GM21825 (cell line): ENCODE data around the gene LRCOL1.

ENCODE experiments used
- ATAC-seq: cut with Tn5 transposase; IDR thresholded peaks from one replicate; pipeline ENCODE4 v1.9.1; 2021; ENCODE audit warnings: mild to moderate bottlenecking, moderate library complexity; ENCODE audit not compliant: unreplicated experiment

Gene LRCOL1

GRCh38 chr12:132569856-132570480, 40.4 kb downstream of the LRCOL1 start:
- ATAC-seq = no peak

- no peak for ATAC-seq
Measured at GRCh38 chr12:132568826-132569480, 41.4 kb downstream of the LRCOL1 start.

- no peak for ATAC-seq
Measured at GRCh38 chr12:132568301-132568700, 42.1 kb downstream of the LRCOL1 start.

- no peak for ATAC-seq
Measured at GRCh38 chr12:132566516-132567131, 43.8 kb downstream of the LRCOL1 start.

- no peak for ATAC-seq
Measured at GRCh38 chr12:132565365-132565764, 45.0 kb downstream of the LRCOL1 start.

GRCh38 chr12:132563911-132564310, 46.5 kb downstream of the LRCOL1 start:
- ATAC-seq = no peak

- no peak for ATAC-seq
Measured at GRCh38 chr12:132562489-132563021, 47.8 kb downstream of the LRCOL1 start.

- no peak for ATAC-seq
Measured at GRCh38 chr12:132561427-132562156, 48.8 kb downstream of the LRCOL1 start.

- ATAC-seq = no peak
Measured at GRCh38 chr12:132560614-132561426, 49.6 kb downstream of the LRCOL1 start.

GRCh38 chr12:132560364-132560613, 50.1 kb downstream of the LRCOL1 start:
- no peak for ATAC-seq

- no peak for ATAC-seq
Measured at GRCh38 chr12:132559652-132560363, 50.6 kb downstream of the LRCOL1 start.

GRCh38 chr12:132558861-132559623, 51.3 kb downstream of the LRCOL1 start:
- no peak for ATAC-seq

- ATAC-seq = no peak
Measured at GRCh38 chr12:132558042-132558856, 52.1 kb downstream of the LRCOL1 start.

- ATAC-seq = no peak
Measured at GRCh38 chr12:132557291-132558015, 52.9 kb downstream of the LRCOL1 start.

- ATAC-seq = no peak
Measured at GRCh38 chr12:132556801-132557200, 53.6 kb downstream of the LRCOL1 start.

GRCh38 chr12:132556216-132556615, 54.2 kb downstream of the LRCOL1 start:
- ATAC-seq = no peak

- no peak for ATAC-seq
Measured at GRCh38 chr12:132555686-132556085, 54.7 kb downstream of the LRCOL1 start.
